MCF 10A (cell line): ENCODE results near the gene WNT7A. TPM values are rescaled to one million over a fixed set of nuclear protein-coding genes. Genes with fewer than 3 reads are reported as not detected.

Experiments
- BruUV-seq: library from RNA; stranded (reverse); fragments of 400-500 nt; replicated peaks from 2 replicates; lab custom pipeline; 2021; lab: Mats Ljungman, UMichigan
- CTCF ChIA-PET: fragments of 300-600 bp; sonication (Branson Sonifier 250); formaldehyde crosslinking; extraction: SDS; loops from one replicate; lab custom pipeline; 2021; ENCODE audit warnings: antibody characterized with exemption, inconsistent platforms; lab: Yijun Ruan, JAX
- POLR2A ChIA-PET: fragments of 300-600, 350-650 bp; sonication (Branson Sonifier 250); formaldehyde crosslinking; extraction: SDS; loops from one replicate; lab custom pipeline; 2020; ENCODE audit warnings: antibody characterized with exemption, inconsistent platforms; lab: Yijun Ruan, JAX
- DNase-seq: peaks from one replicate; pipeline ENCODE4 v3.0.0-alpha.2; 2018; ENCODE audit not compliant: unreplicated experiment
- H3K27ac Mint-ChIP-seq: one replicate; pipeline ENCODE4 v1.8.0; 2022; ENCODE audit warnings: mild to moderate bottlenecking, low read depth, mixed read lengths; ENCODE audit not compliant: unreplicated experiment
- H3K27me3 Mint-ChIP-seq: one replicate; pipeline ENCODE4 v1.8.0; 2022; ENCODE audit warnings: mixed read lengths; ENCODE audit not compliant: insufficient read depth, unreplicated experiment
- H3K36me3 Mint-ChIP-seq: one replicate; pipeline ENCODE4 v1.8.0; 2022; ENCODE audit warnings: mild to moderate bottlenecking, moderate library complexity, mixed read lengths; ENCODE audit not compliant: insufficient read depth, unreplicated experiment
- H3K4me1 Mint-ChIP-seq: one replicate; pipeline ENCODE4 v1.8.0; 2022; ENCODE audit warnings: mixed read lengths; ENCODE audit not compliant: insufficient read depth, unreplicated experiment
- H3K4me3 Mint-ChIP-seq: one replicate; pipeline ENCODE4 v1.8.0; 2022; ENCODE audit warnings: mild to moderate bottlenecking, moderate library complexity, mixed read lengths; ENCODE audit not compliant: unreplicated experiment
- H3K9me3 Mint-ChIP-seq: one replicate; pipeline ENCODE4 v1.8.0; 2022; ENCODE audit warnings: mixed read lengths; ENCODE audit not compliant: unreplicated experiment
- CTCF ChIP-seq: fragments of 200-600 bp; IDR thresholded peaks from one replicate; pipeline ENCODE4 v1.8.0; 2022; ENCODE audit warnings: antibody characterized with exemption, mild to moderate bottlenecking; ENCODE audit not compliant: unreplicated experiment
- intact Hi-C: fragments of 100-400 bp; cut with micrococcal nuclease; formaldehyde crosslinking; loops from 2 replicates; pipeline ENCODE4 v1.14.1; 2022
- total RNA-seq: library from RNA; stranded (reverse); gene quantifications from 2 replicates; pipeline ENCODE4 v1.2.3, GENCODE V29; 2022

WNT7A gene
- total RNA-seq, 1 experiment from 2014 or later, result 0.47 TPM

GRCh38 chr3:13846716-13847570 lies 32.9 kb downstream of the WNT7A start:
- no TSS peak for BruUV-seq
- no peak overlapping the region for H3K27ac Mint-ChIP-seq
- DNase-seq, result no peak
- no peaks in the 10 kb centered on the region for H3K9me3 Mint-ChIP-seq
- no peaks in the 10 kb centered on the region for H3K27me3 Mint-ChIP-seq
- H3K4me1 Mint-ChIP-seq, result peaks cover 25% of the 10 kb centered on the region
- H3K4me3 Mint-ChIP-seq, result no peak overlapping the region
- intact Hi-C loops, result no loop called here
- POLR2A ChIA-PET, result interaction anchor here (1.2 kb wide), 1 partner anchor 19 kb away, joined by 3 read pairs; no protein-coding TSS in a partner anchor
- TF ChIP-seq CTCF, result no peak
- CTCF ChIA-PET, result interaction anchor here (0.5 to 1.1 kb wide), 3 partner anchors 38 to 295 kb away, joined by 3 to 4 read pairs (median 3); no protein-coding TSS in a partner anchor
- no peaks in the 10 kb centered on the region for H3K36me3 Mint-ChIP-seq

GRCh38 chr3:13846238-13846637 lies 33.6 kb downstream of the WNT7A start:
- no peak for DNase-seq
- no peak overlapping the region for H3K27ac Mint-ChIP-seq
- H3K27me3 Mint-ChIP-seq, result no peaks in the 10 kb centered on the region
- POLR2A ChIA-PET, result interaction anchor here (1.2 kb wide), 1 partner anchor 18 kb away, joined by 3 read pairs; no protein-coding TSS in a partner anchor
- no peak overlapping the region for H3K4me3 Mint-ChIP-seq
- CTCF ChIA-PET, result interaction anchor here (0.5 kb wide), 1 partner anchor 296 kb away, joined by 3 read pairs; no protein-coding TSS in a partner anchor
- intact Hi-C loops, result no loop called here
- H3K4me1 Mint-ChIP-seq, result peaks cover 20% of the 10 kb centered on the region
- no peaks in the 10 kb centered on the region for H3K9me3 Mint-ChIP-seq
- BruUV-seq, result no TSS peak
- no peaks in the 10 kb centered on the region for H3K36me3 Mint-ChIP-seq
- TF ChIP-seq CTCF, result no peak

GRCh38 chr3:13845806-13846205 lies 34.1 kb downstream of the WNT7A start:
- Mint-ChIP-seq H3K27me3 (no peaks in the 10 kb centered on the region), H3K27ac (no peak overlapping the region), H3K4me3 (no peak overlapping the region), H3K36me3 (no peaks in the 10 kb centered on the region), H3K4me1 (peaks cover 16% of the 10 kb centered on the region), H3K9me3 (no peaks in the 10 kb centered on the region)
- BruUV-seq, result no TSS peak
- no peak for TF ChIP-seq CTCF
- no peak for DNase-seq
- ChIA-PET POLR2A (interaction anchor here (1.2 kb wide), 1 partner anchor 18 kb away, joined by 3 read pairs; no protein-coding TSS in a partner anchor), CTCF (no interaction called here)
- intact Hi-C loops, result no loop called here

GRCh38 chr3:13844911-13845310 lies 35.0 kb downstream of the WNT7A start:
- ChIA-PET POLR2A (no interaction called here), CTCF (interaction anchor here (0.8 to 1.1 kb wide), 2 partner anchors 10 to 359 kb away, joined by 3 to 5 read pairs; no protein-coding TSS in a partner anchor)
- no peak for TF ChIP-seq CTCF
- H3K4me3 Mint-ChIP-seq, result no peak overlapping the region
- intact Hi-C loops, result no loop called here
- no peaks in the 10 kb centered on the region for H3K27me3 Mint-ChIP-seq
- DNase-seq, result no peak
- peaks cover 12% of the 10 kb centered on the region for H3K4me1 Mint-ChIP-seq
- H3K27ac Mint-ChIP-seq, result no peak overlapping the region
- no TSS peak for BruUV-seq
- H3K9me3 Mint-ChIP-seq, result no peaks in the 10 kb centered on the region
- no peaks in the 10 kb centered on the region for H3K36me3 Mint-ChIP-seq
